ENCODE data around the gene CHP2.
"Not testable (repeated sequence)": the region's sequence is repeated elsewhere in the genome, so short reads cannot be mapped to it uniquely, and the experiment has no call there.

The CHP2 gene

DNA sequence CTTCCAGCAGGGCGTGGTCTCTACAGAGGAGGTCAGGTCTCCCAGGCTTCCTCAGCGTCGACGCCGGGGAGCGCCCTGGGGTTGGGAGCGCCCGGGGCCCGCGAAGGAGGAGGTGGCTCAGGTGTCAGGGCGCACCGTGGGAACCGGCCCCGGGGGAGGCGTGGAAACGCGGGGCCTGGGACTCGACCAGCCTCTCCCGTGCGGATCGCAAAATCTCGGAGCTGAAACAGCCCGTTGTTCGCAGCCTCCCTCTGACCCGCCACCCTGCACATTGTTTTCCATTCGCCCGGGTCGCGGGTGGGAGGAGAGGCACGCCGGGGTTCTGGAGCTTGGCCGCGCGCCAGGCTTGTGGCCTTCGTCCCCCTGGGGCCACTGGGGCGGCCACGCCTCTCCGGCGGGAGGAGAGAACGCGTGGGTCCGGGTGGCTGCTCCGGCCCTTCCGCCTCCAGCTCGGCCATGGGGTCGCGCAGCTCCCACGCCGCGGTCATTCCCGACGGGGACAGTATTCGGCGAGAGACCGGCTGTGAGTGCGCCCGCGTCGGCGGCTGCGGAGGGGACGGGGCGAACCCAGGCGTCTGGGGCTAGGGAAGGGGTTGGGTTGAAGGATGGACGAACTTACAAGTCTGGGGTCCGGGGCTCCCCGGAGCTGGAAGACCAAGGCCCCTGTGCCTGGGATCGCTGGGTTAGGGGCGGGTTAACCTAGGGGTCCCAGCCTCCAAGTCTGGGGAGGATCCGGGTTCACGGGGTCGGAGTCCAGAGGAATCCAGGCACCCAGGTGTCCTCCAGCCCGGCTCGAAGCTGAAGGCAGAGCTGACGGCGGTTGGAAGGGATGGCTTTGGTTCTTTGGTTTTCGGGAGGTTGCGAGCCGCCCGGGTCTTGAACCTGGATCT is at the start of gene CHP2:
CHP2 (plus strand) TSS at position 433 of the 890 bp plus-strand sequence; CDS start at position 457, 24 bp downstream.
- no peak for DNase-seq

GRCh38 chr16:23705517-23705902 is 49.3 kb upstream of the CHP2 start:
- DNase-seq = no peak

DNA sequence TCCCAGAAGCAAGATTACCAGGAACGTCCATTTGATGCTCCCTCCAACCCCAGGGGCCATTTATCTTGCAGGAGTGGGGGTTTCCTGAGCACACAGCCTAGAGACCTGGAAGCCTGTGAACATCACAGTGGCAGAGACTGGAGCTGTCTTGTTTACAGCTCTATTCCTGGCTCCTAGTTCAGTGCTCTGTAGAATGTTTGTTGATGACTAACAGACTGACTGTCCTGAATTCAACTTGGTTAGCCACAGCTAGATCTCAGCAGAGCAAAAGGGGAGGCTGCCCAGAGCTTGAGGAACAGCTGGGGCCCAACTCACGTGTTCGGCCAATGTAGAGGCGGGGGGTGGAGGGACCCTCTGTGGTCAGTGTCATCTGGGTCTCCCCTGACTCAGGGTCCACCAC is 48.4 kb upstream of the CHP2 start:
- no peak for DNase-seq

- DNase-seq = no peak
These were observed 45.3 kb upstream of the CHP2 start for GRCh38 chr16:23709536-23709935.

- DNase-seq = no peak
These were observed 44.8 kb upstream of the CHP2 start for GRCh38 chr16:23710008-23710407.

DNA sequence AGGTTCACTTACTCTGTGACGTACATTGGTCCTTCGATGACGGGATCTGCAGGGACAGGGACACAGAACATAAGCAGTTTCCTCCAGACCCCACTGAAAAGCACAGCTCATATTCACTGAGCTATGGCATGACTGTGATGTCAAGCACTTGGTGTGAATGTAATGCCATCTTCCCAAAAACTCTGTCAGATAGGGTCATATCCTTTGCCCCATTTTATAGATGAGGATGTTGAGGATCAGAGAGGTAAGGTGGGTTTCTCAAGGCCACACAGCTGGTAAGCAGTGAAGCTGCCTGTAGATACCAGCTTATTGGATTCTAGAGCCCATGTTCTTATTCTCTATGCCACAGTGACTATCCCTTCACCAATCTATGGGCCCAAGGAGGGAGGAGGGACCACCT is 44.3 kb upstream of the CHP2 start:
- DNase-seq = no peak

DNA sequence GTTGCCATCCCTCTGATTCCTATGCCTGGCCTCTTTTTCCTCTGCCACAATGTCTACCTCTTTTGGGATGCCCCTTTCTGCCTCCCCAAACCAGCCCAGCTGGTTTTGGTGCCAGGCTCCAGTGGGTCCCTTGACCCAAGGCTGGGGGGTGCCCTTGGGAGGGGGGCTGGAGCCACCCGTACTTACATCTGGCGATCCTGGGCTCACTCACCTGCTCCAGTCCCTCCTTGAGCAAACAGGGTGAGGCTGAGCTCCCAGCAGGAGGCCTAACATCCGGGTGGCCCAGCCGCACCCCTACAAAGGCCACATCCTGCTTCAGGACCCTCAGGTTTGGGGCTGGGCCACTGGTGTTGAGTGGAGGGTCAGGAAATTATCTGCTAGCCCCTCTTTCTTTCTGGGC is 43.0 kb upstream of the CHP2 start:
- no peak for DNase-seq

- no peak for DNase-seq
These were observed 41.9 kb upstream of the CHP2 start, which contains the start of gene ERN2 for GRCh38 chr16:23712976-23713375. ERN2 (minus strand) TSS chr16:23713222; CDS start chr16:23713187, 35 bp downstream.

DNA sequence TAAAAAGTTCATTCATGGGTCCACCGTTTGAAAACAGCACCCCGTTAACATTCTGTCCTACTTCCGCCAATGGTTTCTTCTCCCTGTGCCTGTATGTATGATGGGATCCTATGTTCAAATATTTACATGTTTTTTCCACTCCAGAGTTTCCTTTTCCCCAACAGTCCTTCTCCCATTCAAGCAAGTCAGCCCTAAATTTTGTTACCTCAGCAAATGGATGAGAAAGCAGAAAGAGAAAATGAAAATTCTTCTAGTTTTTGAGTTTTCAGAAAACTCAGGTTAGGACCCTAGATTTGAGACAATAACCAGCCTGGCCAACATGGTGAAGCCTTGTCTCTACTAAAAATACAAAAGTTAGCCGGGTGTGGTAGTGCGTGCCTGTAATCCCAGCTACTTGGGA is 38.3 kb upstream of the CHP2 start:
- no peak for DNase-seq

DNA sequence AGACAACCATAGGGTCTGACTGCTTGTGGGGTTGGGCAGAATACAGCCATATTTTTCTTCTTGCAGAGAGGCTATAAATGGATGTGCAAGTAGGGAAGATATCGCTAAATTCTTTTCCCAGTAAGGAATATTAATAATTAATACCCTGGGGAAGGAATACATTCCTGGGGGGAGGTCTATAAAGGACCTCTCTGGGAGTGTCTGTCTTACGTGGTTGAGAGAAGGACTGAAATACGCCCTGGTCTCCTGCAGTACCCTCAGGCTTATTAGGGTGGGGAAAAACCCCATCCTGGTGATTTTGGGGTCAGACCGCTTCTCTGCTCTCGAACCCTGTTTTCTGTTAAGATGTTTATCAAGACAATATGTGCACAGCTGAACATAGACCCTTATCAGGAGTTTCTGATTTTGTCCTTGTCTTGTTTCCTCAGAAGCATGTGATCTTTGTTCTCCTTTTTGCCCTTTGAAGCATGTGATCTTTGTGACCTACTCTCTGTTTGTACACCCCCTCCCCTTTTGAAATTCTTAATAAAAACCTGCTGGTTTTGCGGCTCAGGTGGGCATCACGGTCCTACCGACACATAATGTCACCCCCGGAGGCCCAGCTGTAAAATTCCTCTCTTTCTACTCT is 32.1 kb upstream of the CHP2 start:
- not testable (repeated sequence) for DNase-seq

- no peak for DNase-seq
These were observed 30.6 kb upstream of the CHP2 start for GRCh38 chr16:23724096-23724784.

- no peak for DNase-seq
These were observed 30.1 kb upstream of the CHP2 start for GRCh38 chr16:23724785-23725131.

DNA sequence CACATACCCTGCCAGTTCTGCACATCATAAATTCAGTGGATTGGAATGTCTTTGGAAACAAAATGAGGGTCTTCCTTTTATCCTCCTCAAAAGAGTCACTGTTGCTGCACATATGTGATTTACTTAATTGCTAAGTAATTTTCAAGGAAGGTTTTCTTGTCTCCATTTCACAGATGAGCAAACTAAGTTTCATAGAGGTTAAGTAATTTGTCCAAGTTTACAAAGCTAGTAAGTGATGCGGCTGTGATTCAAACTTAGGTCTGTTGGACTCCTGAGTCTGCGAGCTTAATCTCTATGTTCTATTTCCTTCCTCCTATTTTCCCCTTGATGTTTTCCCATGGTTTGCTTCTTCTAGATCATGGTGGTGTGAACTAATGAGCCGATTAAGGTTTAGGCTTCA is 28.1 kb upstream of the CHP2 start:
- no peak for DNase-seq

GRCh38 chr16:23728112-23728477 is 26.7 kb upstream of the CHP2 start:
- DNase-seq = no peak

- DNase-seq = no peak
These were observed 25.1 kb upstream of the CHP2 start for GRCh38 chr16:23729503-23730424.

- no peak for DNase-seq
These were observed 20.5 kb upstream of the CHP2 start for GRCh38 chr16:23734176-23734893.

DNA sequence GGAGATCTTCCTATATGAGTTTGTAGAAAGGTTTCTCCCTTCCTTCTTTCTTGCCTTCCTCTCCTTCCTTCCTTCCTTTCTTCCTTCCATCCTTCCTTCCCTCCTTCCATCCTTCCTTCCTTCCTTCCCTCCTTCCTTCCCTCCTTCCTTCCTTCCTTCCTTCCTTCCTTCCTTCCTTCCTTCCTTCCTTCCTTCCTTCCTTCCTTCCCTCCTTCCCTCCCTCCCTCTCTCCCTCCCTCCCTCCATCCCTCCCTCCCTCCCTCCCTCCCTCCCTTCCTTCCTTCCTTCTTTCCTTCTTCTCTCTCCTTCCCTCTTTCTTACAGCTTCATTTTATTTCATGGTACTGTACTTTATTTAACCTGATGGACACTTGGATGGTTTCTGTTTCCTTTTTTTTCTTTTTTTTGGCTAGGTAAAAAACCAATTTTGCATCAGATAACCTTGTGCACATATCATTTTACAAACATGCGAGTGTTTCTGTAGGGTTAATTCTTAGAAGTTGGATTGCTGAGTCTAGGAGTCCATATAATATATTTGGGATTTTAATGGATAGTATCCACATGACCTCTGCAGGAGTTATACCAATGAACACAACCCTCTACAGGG is 17.3 kb upstream of the CHP2 start:
- not testable (repeated sequence) for DNase-seq

DNA sequence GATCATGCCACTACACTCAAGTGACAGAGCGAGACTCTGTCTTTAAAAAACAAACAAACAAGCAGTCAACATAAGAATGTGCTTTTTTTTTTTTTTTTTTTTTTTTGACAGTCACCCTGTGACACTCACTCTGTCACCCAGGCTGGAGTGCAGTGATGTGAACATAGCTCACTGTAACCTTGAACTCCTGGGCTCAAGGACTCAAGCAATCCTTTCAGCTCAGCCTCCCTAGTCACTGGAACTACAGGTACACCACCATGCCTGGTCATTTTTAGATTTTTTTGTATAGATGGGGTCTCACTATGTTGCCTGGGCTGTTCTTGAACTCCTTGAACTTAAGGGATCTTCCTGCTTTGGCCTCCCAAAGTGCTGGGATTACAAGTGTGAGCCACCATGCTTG is 15.3 kb upstream of the CHP2 start:
- DNase-seq = no peak

GRCh38 chr16:23741675-23742303 is 13.0 kb upstream of the CHP2 start:
- DNase-seq = no peak

DNA sequence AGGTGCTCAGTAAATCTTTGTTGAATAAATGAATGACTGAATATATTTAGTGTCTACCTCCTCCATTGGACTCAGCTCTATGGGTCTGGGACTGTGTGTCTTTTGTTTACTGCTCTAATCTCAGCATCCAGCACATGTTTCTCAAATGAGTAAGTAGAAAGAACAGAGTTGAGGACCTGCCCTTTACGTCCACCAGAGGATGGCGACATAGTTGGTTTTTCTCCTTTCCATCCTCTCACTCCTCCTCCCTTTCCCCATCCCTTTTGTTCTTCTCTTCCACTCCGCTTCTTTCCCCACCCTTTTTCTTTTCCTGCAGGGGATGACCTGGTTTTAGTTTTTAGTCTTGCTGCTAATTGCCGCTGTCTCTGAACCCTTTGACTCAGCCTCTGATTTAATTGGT is 12.1 kb upstream of the CHP2 start:
- DNase-seq = no peak

GRCh38 chr16:23745263-23745662 is 9.6 kb upstream of the CHP2 start:
- DNase-seq = no peak

Measured in activated effector memory CD4-positive, alpha-beta T cell treated with anti-CD3 and anti-CD28 coated beads, Interleukin-2, amount 50 U/mL, for 16 hours (primary cell).